A549 (cell line): Measurements from ENCODE around the gene IQSEC3.

Experiments
- JUN ChIP-seq, 2 experiments: fragments of >200 bp; sonication (Bioruptor Twin); formaldehyde crosslinking; IDR thresholded peaks; 2 replicates in 1 of 2; 3 replicates in 1 of 2; pipeline ENCODE4 v1.6.1; 2016 to 2017
- POLR2A ChIP-seq: IDR thresholded peaks from 2 replicates; pipeline ENCODE4 v1.6.1; 2012; ENCODE audit warnings: mild to moderate bottlenecking, low read length
- RAD21 ChIP-seq, 2 experiments: fragments of >200 bp in 1 of 2; sonication (Bioruptor Twin) in 1 of 2; formaldehyde crosslinking in 1 of 2; IDR thresholded peaks in 1 of 2; conservative IDR thresholded peaks in 1 of 2; 2 replicates in 1 of 2; 3 replicates in 1 of 2; pipeline ENCODE4 v1.6.1; 2012 to 2018; ENCODE audit warnings: inconsistent platforms in 1 of 2
- RCOR1 ChIP-seq: fragments of 150-350 bp; IDR thresholded peaks from 2 replicates; pipeline ENCODE4 v1.6.1; 2014; ENCODE audit warnings: antibody characterized with exemption, low read length, low read depth
- RFX5 ChIP-seq: fragments of 450-650 bp; IDR thresholded peaks from 2 replicates; pipeline ENCODE4 v1.7.1; 2014; ENCODE audit warnings: antibody characterized with exemption, mild to moderate bottlenecking, moderate library complexity
- SREBF2 ChIP-seq: fragments of 450-650 bp; IDR thresholded peaks from 2 replicates; pipeline ENCODE4 v1.6.1; 2014; ENCODE audit warnings: mild to moderate bottlenecking, moderate library complexity
- TF ChIP-seq, protein P1 (sequence below): fragments of >200 bp; sonication (Bioruptor Twin); formaldehyde crosslinking; IDR thresholded peaks from 3 replicates; pipeline ENCODE4 v1.5.1; 2016
- TF ChIP-seq, protein P2 (sequence below): IDR thresholded peaks from 2 replicates; pipeline ENCODE4 v1.6.1; 2012

DNA sequence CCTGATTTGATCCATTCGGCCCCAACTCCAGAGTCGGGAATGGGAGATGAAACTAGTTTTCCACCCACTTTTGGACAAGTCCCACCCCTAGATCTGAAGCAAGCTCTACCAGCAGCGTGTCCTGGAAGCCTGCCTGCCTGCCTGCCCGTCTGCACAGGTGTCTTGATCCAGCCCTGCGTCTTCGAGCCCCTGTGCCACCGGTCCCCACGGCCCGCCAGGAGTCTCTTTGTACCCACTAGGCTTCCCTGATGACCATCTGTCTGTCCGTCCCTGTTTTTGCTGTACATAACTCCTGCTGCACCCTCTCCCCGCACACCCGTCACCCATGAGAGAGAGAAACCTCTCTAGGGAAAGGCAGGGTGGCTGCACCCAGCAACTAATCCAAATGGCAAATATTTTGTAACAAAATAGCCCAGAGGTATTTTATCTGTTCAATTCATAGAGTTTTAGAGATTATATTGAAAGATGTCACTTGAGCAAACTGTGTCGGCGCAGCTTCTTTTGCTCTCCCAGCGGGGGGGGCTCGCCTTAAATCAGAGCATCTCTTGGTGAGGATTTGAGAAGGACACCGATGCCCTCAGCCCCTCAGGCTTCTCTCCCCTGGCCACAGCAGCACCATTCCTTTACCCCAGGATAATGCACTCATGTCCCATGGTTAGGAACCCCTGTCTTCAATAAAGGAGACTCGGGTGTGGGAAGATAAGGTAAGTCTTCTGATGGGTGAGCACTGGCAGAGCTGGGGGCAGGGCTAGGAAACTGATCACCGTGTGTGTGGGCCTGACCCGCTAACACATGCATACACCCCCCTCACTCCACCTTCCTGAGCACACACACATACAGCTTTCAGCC lies 111.6 kb downstream of the IQSEC3 start:
- TF ChIP-seq, protein P1, sequence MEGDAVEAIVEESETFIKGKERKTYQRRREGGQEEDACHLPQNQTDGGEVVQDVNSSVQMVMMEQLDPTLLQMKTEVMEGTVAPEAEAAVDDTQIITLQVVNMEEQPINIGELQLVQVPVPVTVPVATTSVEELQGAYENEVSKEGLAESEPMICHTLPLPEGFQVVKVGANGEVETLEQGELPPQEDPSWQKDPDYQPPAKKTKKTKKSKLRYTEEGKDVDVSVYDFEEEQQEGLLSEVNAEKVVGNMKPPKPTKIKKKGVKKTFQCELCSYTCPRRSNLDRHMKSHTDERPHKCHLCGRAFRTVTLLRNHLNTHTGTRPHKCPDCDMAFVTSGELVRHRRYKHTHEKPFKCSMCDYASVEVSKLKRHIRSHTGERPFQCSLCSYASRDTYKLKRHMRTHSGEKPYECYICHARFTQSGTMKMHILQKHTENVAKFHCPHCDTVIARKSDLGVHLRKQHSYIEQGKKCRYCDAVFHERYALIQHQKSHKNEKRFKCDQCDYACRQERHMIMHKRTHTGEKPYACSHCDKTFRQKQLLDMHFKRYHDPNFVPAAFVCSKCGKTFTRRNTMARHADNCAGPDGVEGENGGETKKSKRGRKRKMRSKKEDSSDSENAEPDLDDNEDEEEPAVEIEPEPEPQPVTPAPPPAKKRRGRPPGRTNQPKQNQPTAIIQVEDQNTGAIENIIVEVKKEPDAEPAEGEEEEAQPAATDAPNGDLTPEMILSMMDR: no peak
- TF ChIP-seq POLR2A: no peak
- no peak for TF ChIP-seq RFX5
- TF ChIP-seq RAD21 (conservative IDR thresholded peaks at IDR 0.05 in 1 of 2, IDR thresholded peaks at IDR 0.05 in 1 of 2): no peak
- TF ChIP-seq RCOR1: no peak
- TF ChIP-seq, protein P2, sequence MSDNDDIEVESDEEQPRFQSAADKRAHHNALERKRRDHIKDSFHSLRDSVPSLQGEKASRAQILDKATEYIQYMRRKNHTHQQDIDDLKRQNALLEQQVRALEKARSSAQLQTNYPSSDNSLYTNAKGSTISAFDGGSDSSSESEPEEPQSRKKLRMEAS: no peak
- no peak for TF ChIP-seq SREBF2
- TF ChIP-seq JUN (IDR thresholded peaks at IDR 0.05): no peak
